ENCODE results near the gene GNRHR.

Gene GNRHR

DNA sequence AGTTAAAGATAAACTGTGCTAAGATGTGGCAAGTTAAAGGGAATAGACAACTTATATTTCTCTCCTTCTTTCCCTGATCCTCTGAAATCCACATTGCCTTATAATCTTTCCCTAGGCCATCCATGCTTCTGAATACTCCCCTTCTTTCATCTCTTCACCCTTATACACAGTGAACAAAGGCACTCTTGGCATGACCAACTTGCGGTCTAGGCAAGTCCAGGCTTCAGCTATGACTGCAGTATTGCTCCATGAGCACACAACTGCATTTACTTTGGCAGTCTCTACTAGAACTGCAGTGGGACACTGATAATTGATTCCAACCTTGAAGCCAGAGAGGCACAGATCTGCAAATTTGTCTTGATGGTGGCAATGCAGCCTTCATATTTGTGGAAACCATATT is 29.1 kb downstream of the GNRHR start:
- DNase-seq (no peak), ATAC-seq (ENCODE audit: insufficient read depth, low read depth) (no peak)
- H3K4me3 ChIP-seq (ENCODE audit: low read depth in 1 of 2, low read length in 2 of 2), result no peak overlapping the region
- no peak overlapping the region for H3K9ac ChIP-seq (ENCODE audit: low read depth, low read length)
- no peaks in the 10 kb centered on the region for H3K79me2 ChIP-seq (ENCODE audit: insufficient read depth, low read length)
- H3K36me3 ChIP-seq (ENCODE audit: insufficient read depth, low read length), result peaks cover 18% of the 10 kb centered on the region
- H3K9me3 ChIP-seq (ENCODE audit: insufficient read depth, low read length, severe bottlenecking), result no peaks in the 10 kb centered on the region
- H4K20me1 ChIP-seq (ENCODE audit: insufficient read depth, low read length), result no peaks in the 10 kb centered on the region
- no peaks in the 10 kb centered on the region for H3K27me3 ChIP-seq (ENCODE audit: insufficient read depth, low read length, poor library complexity)
- no peak overlapping the region for H2AFZ ChIP-seq (ENCODE audit: low read depth, low read length)
- no peak overlapping the region for H3K27ac ChIP-seq (ENCODE audit: low read length)
- H3K4me1 ChIP-seq (ENCODE audit: insufficient read depth, low read length), result no peaks in the 10 kb centered on the region
- no peak overlapping the region for H3K4me2 ChIP-seq (ENCODE audit: insufficient read depth, low read length)
- TF ChIP-seq, protein P1, sequence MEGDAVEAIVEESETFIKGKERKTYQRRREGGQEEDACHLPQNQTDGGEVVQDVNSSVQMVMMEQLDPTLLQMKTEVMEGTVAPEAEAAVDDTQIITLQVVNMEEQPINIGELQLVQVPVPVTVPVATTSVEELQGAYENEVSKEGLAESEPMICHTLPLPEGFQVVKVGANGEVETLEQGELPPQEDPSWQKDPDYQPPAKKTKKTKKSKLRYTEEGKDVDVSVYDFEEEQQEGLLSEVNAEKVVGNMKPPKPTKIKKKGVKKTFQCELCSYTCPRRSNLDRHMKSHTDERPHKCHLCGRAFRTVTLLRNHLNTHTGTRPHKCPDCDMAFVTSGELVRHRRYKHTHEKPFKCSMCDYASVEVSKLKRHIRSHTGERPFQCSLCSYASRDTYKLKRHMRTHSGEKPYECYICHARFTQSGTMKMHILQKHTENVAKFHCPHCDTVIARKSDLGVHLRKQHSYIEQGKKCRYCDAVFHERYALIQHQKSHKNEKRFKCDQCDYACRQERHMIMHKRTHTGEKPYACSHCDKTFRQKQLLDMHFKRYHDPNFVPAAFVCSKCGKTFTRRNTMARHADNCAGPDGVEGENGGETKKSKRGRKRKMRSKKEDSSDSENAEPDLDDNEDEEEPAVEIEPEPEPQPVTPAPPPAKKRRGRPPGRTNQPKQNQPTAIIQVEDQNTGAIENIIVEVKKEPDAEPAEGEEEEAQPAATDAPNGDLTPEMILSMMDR (IDR thresholded peaks at IDR 0.05; ENCODE audit: borderline replicate concordance, extremely low read depth, low read length, poor library complexity, severe bottlenecking), result no peak
- no peak for TF ChIP-seq EZH2 (IDR thresholded peaks at IDR 0.05; ENCODE audit: borderline replicate concordance, low read depth, low read length, severe bottlenecking)

DNA sequence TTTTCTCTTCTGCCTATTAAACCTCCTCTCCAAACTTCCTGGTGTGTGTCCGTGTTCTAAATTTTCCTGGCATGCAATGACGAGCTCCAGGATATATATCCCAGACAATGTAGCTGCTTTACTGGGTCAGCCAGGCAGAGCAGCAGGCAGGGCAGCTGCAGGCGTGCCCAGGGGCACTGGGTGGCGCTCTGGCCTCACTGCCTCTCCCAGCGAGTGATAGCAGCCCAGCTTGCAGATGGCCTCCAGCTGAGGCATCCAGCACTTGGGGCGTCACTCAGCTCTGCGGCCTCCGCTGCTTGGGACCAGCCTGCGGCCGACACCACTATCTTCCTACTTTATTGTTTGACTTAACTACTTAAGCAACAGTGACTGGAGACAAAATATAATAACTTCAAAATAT is 30.2 kb downstream of the GNRHR start:
- Histone ChIP-seq H3K79me2 (ENCODE audit: insufficient read depth, low read length) (no peaks in the 10 kb centered on the region), H3K9me3 (ENCODE audit: insufficient read depth, low read length, severe bottlenecking) (no peaks in the 10 kb centered on the region), H3K4me1 (ENCODE audit: insufficient read depth, low read length) (no peaks in the 10 kb centered on the region), H3K9ac (ENCODE audit: low read depth, low read length) (no peak overlapping the region), H4K20me1 (ENCODE audit: insufficient read depth, low read length) (no peaks in the 10 kb centered on the region), H3K27me3 (ENCODE audit: insufficient read depth, low read length, poor library complexity) (no peaks in the 10 kb centered on the region), H3K4me2 (ENCODE audit: insufficient read depth, low read length) (no peak overlapping the region), H2AFZ (ENCODE audit: low read depth, low read length) (no peak overlapping the region), H3K4me3 (ENCODE audit: low read depth in 1 of 2, low read length in 2 of 2) (no peak overlapping the region), H3K27ac (ENCODE audit: low read length) (no peak overlapping the region), H3K36me3 (ENCODE audit: insufficient read depth, low read length) (peaks cover 16% of the 10 kb centered on the region; the same call in 1 of the 2 replicates)
- no peak for DNase-seq
- ATAC-seq (ENCODE audit: insufficient read depth, low read depth), result 0 out of 3 replicates have a peak, but pooled peaks have one; percentile 21
- no peak for TF ChIP-seq EZH2 (IDR thresholded peaks at IDR 0.05; ENCODE audit: borderline replicate concordance, low read depth, low read length, severe bottlenecking)
- TF ChIP-seq, protein P1 (IDR thresholded peaks at IDR 0.05; ENCODE audit: borderline replicate concordance, extremely low read depth, low read length, poor library complexity, severe bottlenecking), result peak; percentile 18

DNA sequence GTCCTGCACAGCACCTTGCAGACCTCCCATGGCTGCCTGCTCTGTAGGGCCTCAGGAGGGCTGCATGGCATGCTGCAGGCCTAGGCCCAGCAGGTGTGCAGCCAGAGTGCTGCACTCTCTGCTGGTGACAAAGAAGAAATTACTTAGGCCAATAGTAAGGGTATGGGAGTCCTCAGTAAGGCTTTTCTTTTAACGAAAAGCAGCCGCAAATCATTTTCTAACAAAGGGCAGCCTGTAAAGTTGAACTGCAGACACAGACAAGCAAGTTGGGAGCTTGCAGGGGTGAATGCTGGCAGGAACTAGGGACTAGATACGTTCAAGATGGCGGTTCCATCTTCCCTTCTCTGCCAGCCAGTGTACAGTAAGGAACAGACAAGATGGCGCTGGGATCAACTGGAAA is 30.8 kb downstream of the GNRHR start:
- Histone ChIP-seq H3K4me2 (ENCODE audit: insufficient read depth, low read length) (no peak overlapping the region), H3K4me1 (ENCODE audit: insufficient read depth, low read length) (no peaks in the 10 kb centered on the region), H3K27ac (ENCODE audit: low read length) (no peak overlapping the region), H3K27me3 (ENCODE audit: insufficient read depth, low read length, poor library complexity) (no peaks in the 10 kb centered on the region), H3K9ac (ENCODE audit: low read depth, low read length) (no peak overlapping the region), H2AFZ (ENCODE audit: low read depth, low read length) (no peak overlapping the region), H3K36me3 (ENCODE audit: insufficient read depth, low read length) (peaks cover 16% of the 10 kb centered on the region; the same call in 1 of the 2 replicates), H3K4me3 (ENCODE audit: low read depth in 1 of 2, low read length in 2 of 2) (no peak overlapping the region), H3K9me3 (ENCODE audit: insufficient read depth, low read length, severe bottlenecking) (no peaks in the 10 kb centered on the region), H4K20me1 (ENCODE audit: insufficient read depth, low read length) (no peaks in the 10 kb centered on the region), H3K79me2 (ENCODE audit: insufficient read depth, low read length) (no peaks in the 10 kb centered on the region)
- no peak for TF ChIP-seq EZH2 (IDR thresholded peaks at IDR 0.05; ENCODE audit: borderline replicate concordance, low read depth, low read length, severe bottlenecking)
- TF ChIP-seq, protein P1 (IDR thresholded peaks at IDR 0.05; ENCODE audit: borderline replicate concordance, extremely low read depth, low read length, poor library complexity, severe bottlenecking), result no peak
- DNase-seq (no peak), ATAC-seq (ENCODE audit: insufficient read depth, low read depth) (no peak)
